Measurements from ENCODE around the gene SPAG16.

- TF ChIP-seq CTCF (IDR thresholded peaks at IDR 0.05; ENCODE audit: low read length), result no peak
- TF ChIP-seq EZH2 (IDR thresholded peaks at IDR 0.05; ENCODE audit: borderline replicate concordance, low read length), result no peak
These were observed 1109.5 kb downstream of the SPAG16 start for GRCh38 chr2:214393796-214394195.

Data from OCI-LY1 (cell line).